Measurements from ENCODE around the gene PRKACG.

The PRKACG gene

DNA sequence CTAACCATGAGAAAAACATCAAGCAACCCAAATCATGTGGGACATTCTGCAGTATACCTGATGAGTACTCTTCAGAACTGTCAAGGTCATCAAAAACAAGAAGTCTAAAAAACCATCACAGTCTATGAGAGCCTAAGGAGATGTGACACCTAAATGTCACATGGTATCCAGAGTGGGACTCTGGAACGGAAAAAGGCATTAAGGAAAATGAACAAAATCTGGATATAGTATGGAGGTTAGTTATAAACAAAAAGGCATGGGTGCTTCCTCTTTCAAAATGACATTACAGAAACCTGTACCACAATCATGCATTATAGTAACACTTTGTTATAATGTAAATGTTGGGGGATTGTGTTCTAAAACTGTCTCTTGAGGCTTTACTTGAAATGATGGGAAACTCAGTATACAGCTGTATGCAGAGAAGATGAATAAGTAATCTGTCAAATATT, 47.4 kb downstream of the PRKACG start:
- Histone ChIP-seq H3K4me1 (ENCODE audit: control insufficient read depth in 1 of 2, insufficient read depth in 2 of 2, low read length in 2 of 2) (peaks cover 0 to 4% of the 10 kb centered on the region in 2 donors), H3K9me3 (ENCODE audit: control insufficient read depth in 1 of 2, low read length in 2 of 2) (no peaks in the 10 kb centered on the region)

DNA sequence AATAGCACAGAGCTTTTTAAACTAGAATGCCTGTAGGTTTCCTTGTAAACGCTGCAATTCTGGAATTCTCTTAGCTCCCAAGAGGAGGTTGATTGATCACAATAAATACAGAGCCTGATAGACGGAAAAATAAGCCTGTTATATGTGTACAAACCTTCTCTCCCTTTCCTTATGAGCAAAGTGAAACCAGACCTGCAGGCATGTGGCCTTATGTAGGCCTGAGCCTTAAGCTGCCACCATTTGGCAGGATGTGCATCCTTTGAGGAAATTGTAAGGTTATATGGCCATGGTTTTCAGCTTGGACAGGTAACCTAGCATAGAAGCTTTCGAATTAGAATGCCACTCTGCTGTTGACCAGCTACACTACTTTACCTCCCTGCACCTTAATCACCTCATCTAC, 49.1 kb downstream of the PRKACG start:
- H3K27ac ChIP-seq (ENCODE audit: low read length), result no peak overlapping the region
- H3K9me3 ChIP-seq (ENCODE audit: control insufficient read depth in 1 of 2, low read length in 2 of 2), result no peaks in the 10 kb centered on the region

More for the DNA sequence above, 47.4 kb downstream of the PRKACG start:
- Histone ChIP-seq H3K27ac (ENCODE audit: low read length) (no peak overlapping the region), H3K36me3 (ENCODE audit: control insufficient read depth in 1 of 2, insufficient read depth in 2 of 2, low read length in 2 of 2) (peaks cover 0 to 4% of the 10 kb centered on the region in 2 donors), H3K4me3 (ENCODE audit: low read depth in 1 of 2, low read length in 2 of 2) (no peak overlapping the region), H3K27me3 (ENCODE audit: low read depth, low read length) (no peaks in the 10 kb centered on the region)

GRCh38 chr9:68964102-68964541, 49.8 kb downstream of the PRKACG start:
- Histone ChIP-seq H3K27me3 (ENCODE audit: low read depth, low read length) (no peaks in the 10 kb centered on the region), H3K4me1 (ENCODE audit: control insufficient read depth in 1 of 2, insufficient read depth in 2 of 2, low read length in 2 of 2) (peaks cover 0 to 4% of the 10 kb centered on the region in 2 donors), H3K27ac (ENCODE audit: low read length) (no peak overlapping the region), H3K36me3 (ENCODE audit: control insufficient read depth in 1 of 2, insufficient read depth in 2 of 2, low read length in 2 of 2) (peaks cover 0 to 4% of the 10 kb centered on the region in 2 donors), H3K9me3 (ENCODE audit: control insufficient read depth in 1 of 2, low read length in 2 of 2) (no peaks in the 10 kb centered on the region), H3K4me3 (ENCODE audit: low read depth in 1 of 2, low read length in 2 of 2) (no peak overlapping the region)

More for the DNA sequence above, 49.1 kb downstream of the PRKACG start:
- H3K27me3 ChIP-seq (ENCODE audit: low read depth, low read length), result no peaks in the 10 kb centered on the region
- peaks cover 0 to 4% of the 10 kb centered on the region in 2 donors for H3K36me3 ChIP-seq (ENCODE audit: control insufficient read depth in 1 of 2, insufficient read depth in 2 of 2, low read length in 2 of 2)
- H3K4me3 ChIP-seq (ENCODE audit: low read depth in 1 of 2, low read length in 2 of 2), result no peak overlapping the region
- peaks cover 0 to 4% of the 10 kb centered on the region in 2 donors for H3K4me1 ChIP-seq (ENCODE audit: control insufficient read depth in 1 of 2, insufficient read depth in 2 of 2, low read length in 2 of 2)

- Histone ChIP-seq H3K27ac (ENCODE audit: low read length) (no peak overlapping the region), H3K9me3 (ENCODE audit: control insufficient read depth in 1 of 2, low read length in 2 of 2) (no peaks in the 10 kb centered on the region), H3K4me3 (ENCODE audit: low read depth in 1 of 2, low read length in 2 of 2) (no peak overlapping the region), H3K36me3 (ENCODE audit: control insufficient read depth in 1 of 2, insufficient read depth in 2 of 2, low read length in 2 of 2) (peaks cover 0 to 4% of the 10 kb centered on the region in 2 donors), H3K27me3 (ENCODE audit: low read depth, low read length) (no peaks in the 10 kb centered on the region), H3K4me1 (ENCODE audit: control insufficient read depth in 1 of 2, insufficient read depth in 2 of 2, low read length in 2 of 2) (peaks cover 0 to 4% of the 10 kb centered on the region in 2 donors)
Measured at GRCh38 chr9:68963416-68963815, 50.5 kb downstream of the PRKACG start.

All from muscle layer of duodenum (tissue), 2 donors.